ENCODE results near the gene ROR2. TPM values are rescaled to one million over a fixed set of nuclear protein-coding genes. Genes with fewer than 3 reads are reported as not detected.

ROR2 gene
- total and polyA plus RNA-seq, 2 donors (not counting 3 experiments of a cell fraction or from before 2014, with no cell fraction given): not detected

GRCh38 chr9:91992461-91993041, 42.5 kb upstream of the ROR2 start:
- FAIRE-seq (no peak), DNase-seq (ENCODE audit: low read depth, low spot score) (no peak)
- H3K9me3 ChIP-seq (replicated peaks; ENCODE audit: control insufficient read depth, insufficient read depth, low read length): no peaks in the 10 kb centered on the region
- no peak overlapping the region for H3K27ac ChIP-seq (ENCODE audit: insufficient read depth, low read depth, low read length)
- no peaks in the 10 kb centered on the region for H3K9me1 ChIP-seq (replicated peaks; ENCODE audit: control insufficient read depth, extremely low read depth, insufficient read depth, low read length)
- no peaks in the 10 kb centered on the region for H3K27me3 ChIP-seq (ENCODE audit: control insufficient read depth in 2 of 2, insufficient read depth in 2 of 2, low read length in 2 of 2)
- H3K4me1 ChIP-seq (ENCODE audit: control insufficient read depth, extremely low read depth, insufficient read depth, low read length): no peaks in the 10 kb centered on the region
- H3K4me2 ChIP-seq (ENCODE audit: insufficient read depth, low read length): no peak overlapping the region
- H2AFZ ChIP-seq (ENCODE audit: low read depth, low read length): no peak overlapping the region
- H3K36me3 ChIP-seq (ENCODE audit: control insufficient read depth in 2 of 2, extremely low read depth in 1 of 2, insufficient read depth in 2 of 2, low read length in 2 of 2): no peaks in the 10 kb centered on the region
- no peaks in the 10 kb centered on the region for H3K79me2 ChIP-seq (ENCODE audit: control insufficient read depth, insufficient read depth, low read length)
- intact Hi-C loops (cut with micrococcal nuclease): no loop called here
- BruUV-seq (replicated peaks): no TSS peak
- CTCF ChIA-PET: no interaction called here
- dilution Hi-C loops (cut with MboI; ENCODE audit: extremely low pct_ligation_motif_present, low sequenced_read_pairs): no loop called here
- H3K9ac ChIP-seq (replicated peaks; ENCODE audit: extremely low read depth, insufficient read depth, low read length): no peak overlapping the region
- no peak overlapping the region for H3K4me3 ChIP-seq (replicated peaks in 1 of 3; ENCODE audit: insufficient read depth in 1 of 3, low read depth in 1 of 3, low read length in 3 of 3)
- TF ChIP-seq JUN (IDR thresholded peaks at IDR 0.05; ENCODE audit: borderline replicate concordance, insufficient read depth, insufficient read length, low read depth): no peak
- TF ChIP-seq POLR2AphosphoS5 (IDR thresholded peaks at IDR 0.05; ENCODE audit: insufficient read depth, low read depth, low read length): no peak
- no peaks in the 10 kb centered on the region for H4K20me1 ChIP-seq (replicated peaks; ENCODE audit: control insufficient read depth, extremely low read depth, insufficient read depth, low read length)
- POLR2A ChIA-PET: no interaction called here

- no peaks in the 10 kb centered on the region for H3K36me3 ChIP-seq (ENCODE audit: control insufficient read depth in 2 of 2, extremely low read depth in 1 of 2, insufficient read depth in 2 of 2, low read length in 2 of 2)
- TF ChIP-seq MYC (IDR thresholded peaks at IDR 0.05; ENCODE audit: low read depth, low read length) (no peak), POLR2AphosphoS5 (IDR thresholded peaks at IDR 0.05; ENCODE audit: insufficient read depth, low read depth, low read length) (no peak), EZH2 (IDR thresholded peaks at IDR 0.05; ENCODE audit: borderline replicate concordance, low read depth, low read length, severe bottlenecking) (no peak), JUN (IDR thresholded peaks at IDR 0.05; ENCODE audit: borderline replicate concordance, insufficient read depth, insufficient read length, low read depth) (no peak), CTCF (IDR thresholded peaks at IDR 0.05; ENCODE audit: extremely low read depth in 1 of 2, insufficient read depth in 1 of 2, low read depth in 1 of 2, low read length in 2 of 2) (no peak), FOS (IDR thresholded peaks at IDR 0.05; ENCODE audit: borderline replicate concordance, insufficient read depth, low read length) (no peak), GATA2 (IDR thresholded peaks at IDR 0.05; ENCODE audit: insufficient read depth, insufficient read length, low read depth, low read length) (no peak), POLR2A (IDR thresholded peaks at IDR 0.05; ENCODE audit: low read depth, low read length) (no peak), MAX (IDR thresholded peaks at IDR 0.05; ENCODE audit: insufficient read depth, insufficient read length) (no peak)
- no peak overlapping the region for H3K4me3 ChIP-seq (replicated peaks in 1 of 3; ENCODE audit: insufficient read depth in 1 of 3, low read depth in 1 of 3, low read length in 3 of 3)
- H3K9me3 ChIP-seq (replicated peaks; ENCODE audit: control insufficient read depth, insufficient read depth, low read length): no peaks in the 10 kb centered on the region
- ChIA-PET CTCF (no interaction called here), POLR2A (no interaction called here)
- no peak overlapping the region for H3K4me2 ChIP-seq (ENCODE audit: insufficient read depth, low read length)
- intact Hi-C loops (cut with micrococcal nuclease) (no loop called here), dilution Hi-C loops (cut with MboI; ENCODE audit: extremely low pct_ligation_motif_present, low sequenced_read_pairs) (no loop called here)
- no TSS peak for BruUV-seq (replicated peaks)
- DNase-seq (ENCODE audit: low read depth, low spot score) (no peak), FAIRE-seq (no peak)
- H3K4me1 ChIP-seq (ENCODE audit: control insufficient read depth, extremely low read depth, insufficient read depth, low read length): no peaks in the 10 kb centered on the region
- H3K27ac ChIP-seq (ENCODE audit: insufficient read depth, low read depth, low read length): no peak overlapping the region
- H3K9me1 ChIP-seq (replicated peaks; ENCODE audit: control insufficient read depth, extremely low read depth, insufficient read depth, low read length): no peaks in the 10 kb centered on the region
- H2AFZ ChIP-seq (ENCODE audit: low read depth, low read length): no peak overlapping the region
- H3K79me2 ChIP-seq (ENCODE audit: control insufficient read depth, insufficient read depth, low read length): no peaks in the 10 kb centered on the region
- no peaks in the 10 kb centered on the region for H4K20me1 ChIP-seq (replicated peaks; ENCODE audit: control insufficient read depth, extremely low read depth, insufficient read depth, low read length)
- no peaks in the 10 kb centered on the region for H3K27me3 ChIP-seq (ENCODE audit: control insufficient read depth in 2 of 2, insufficient read depth in 2 of 2, low read length in 2 of 2)
- no peak overlapping the region for H3K9ac ChIP-seq (replicated peaks; ENCODE audit: extremely low read depth, insufficient read depth, low read length)
Measured at GRCh38 chr9:91991721-91992341, 41.8 kb upstream of the ROR2 start.

Data from endothelial cell of umbilical vein (primary cell).